GM12878 (cell line): ENCODE measurements around the gene RAPSN. TPM values are rescaled to one million over a fixed set of nuclear protein-coding genes. Genes with fewer than 3 reads are reported as not detected.

Source experiments
- ATAC-seq: fragments of 200-7000 bp; cut with Tn5 transposase; 3 replicates; pipeline ENCODE4 v1.9.1; 2020; ENCODE audit warnings: mild to moderate bottlenecking, moderate library complexity
- BruUV-seq: library from RNA; stranded (reverse); fragments of 400-500 nt; replicated peaks from 2 replicates; lab custom pipeline; 2021; lab: Mats Ljungman, UMichigan
- CTCF ChIA-PET: fragments of 300-600 bp; sonication (Branson Sonifier 250); formaldehyde crosslinking; extraction: SDS; loops from one replicate; lab custom pipeline; 2021; ENCODE audit warnings: inconsistent platforms; lab: Yijun Ruan, JAX
- POLR2A ChIA-PET: fragments of 350-600 bp; formaldehyde crosslinking; extraction: SDS; loops from one replicate; lab custom pipeline; 2021; ENCODE audit warnings: inconsistent platforms; lab: Charles Lee
- RAD21 ChIA-PET: fragments of 300-600 bp; sonication (Branson Sonifier 250); formaldehyde crosslinking; loops from one replicate; lab custom pipeline; 2023; ENCODE audit warnings: antibody characterized with exemption; ENCODE audit not compliant: unreplicated experiment; lab: Charles Lee
- SMC1A ChIA-PET: fragments of 300-600 bp; sonication (Branson Sonifier 250); formaldehyde crosslinking; loops from one replicate; lab custom pipeline; 2023; ENCODE audit not compliant: unreplicated experiment, uncharacterized antibody; lab: Charles Lee
- DNase-seq: peaks from one replicate; pipeline ENCODE4 v3.0.0-alpha.2; 2011; ENCODE audit warnings: low read depth, low spot score
- FAIRE-seq: peaks from 3 replicates; lab custom pipeline; 2011; peaks lifted over from hg19 to GRCh38; lab: Jason Lieb, UNC
- H2AFZ ChIP-seq: 2 replicates; pipeline ENCODE4 v1.6.0; 2011; ENCODE audit warnings: low read depth, low read length, control low read depth; ENCODE audit not compliant: control insufficient read depth
- H3K27ac ChIP-seq: 2 replicates; pipeline ENCODE4 v1.5.1; 2011; ENCODE audit warnings: control low read depth; ENCODE audit not compliant: control insufficient read depth, insufficient read depth
- H3K27me3 ChIP-seq, 2 experiments: replicated peaks in 1 of 2; 2 replicates each; pipeline versions ENCODE4 v1.6.0 to v1.6.1; 2011; ENCODE audit warnings: low read length in 1 of 2; ENCODE audit not compliant: control insufficient read depth in 2 of 2, insufficient read depth in 2 of 2
- H3K36me3 ChIP-seq, 2 experiments: 2 replicates each; pipeline ENCODE4 v1.5.1; 2011; ENCODE audit warnings: low read length in 1 of 2; ENCODE audit not compliant: control insufficient read depth in 2 of 2, insufficient read depth in 2 of 2
- H3K4me1 ChIP-seq: 2 replicates; pipeline ENCODE4 v1.6.1; 2011; ENCODE audit warnings: mild to moderate bottlenecking, low read length, moderate library complexity, mixed read lengths; ENCODE audit not compliant: control insufficient read depth, insufficient read depth
- H3K4me2 ChIP-seq: 2 replicates; pipeline ENCODE4 v1.6.0; 2011; ENCODE audit warnings: control low read depth; ENCODE audit not compliant: control insufficient read depth, insufficient read depth
- H3K4me3 ChIP-seq: fragments of 200-600 bp; sonication (generic); 2 replicates; pipeline ENCODE4 v1.5.1; 2016
- H3K79me2 ChIP-seq: 2 replicates; pipeline ENCODE4 v1.6.0; 2011; ENCODE audit warnings: low read length; ENCODE audit not compliant: control insufficient read depth, insufficient read depth
- H3K9ac ChIP-seq: 2 replicates; pipeline ENCODE4 v1.8.0; 2011; ENCODE audit warnings: low read length, control low read depth, mixed read lengths; ENCODE audit not compliant: control insufficient read depth, insufficient read depth
- H3K9me3 ChIP-seq: replicated peaks from 3 replicates; pipeline ENCODE4 v1.5.1; 2011; ENCODE audit warnings: mild to moderate bottlenecking, low read length; ENCODE audit not compliant: control insufficient read depth, insufficient read depth
- H4K20me1 ChIP-seq: 2 replicates; pipeline ENCODE4 v1.6.0; 2011; ENCODE audit not compliant: control insufficient read depth, insufficient read depth
- DPF2 ChIP-seq: fragments of 450-650 bp; IDR thresholded peaks from 2 replicates; pipeline ENCODE4 v1.6.1; 2017; ENCODE audit warnings: mild to moderate bottlenecking
- HCFC1 ChIP-seq: fragments of 150-350 bp; IDR thresholded peaks from 2 replicates; pipeline ENCODE4 v1.6.1; 2014; ENCODE audit warnings: low read length
- POLR2A ChIP-seq: IDR thresholded peaks from 2 replicates; pipeline ENCODE4 v1.6.1; 2011; ENCODE audit warnings: low read depth, mild to moderate bottlenecking, low read length
- POLR2AphosphoS5 ChIP-seq: IDR thresholded peaks from 2 replicates; pipeline ENCODE4 v1.6.1; 2011; ENCODE audit warnings: mild to moderate bottlenecking, low read length, inconsistent platforms
- TCF12 ChIP-seq: IDR thresholded peaks from 2 replicates; pipeline ENCODE4 v1.6.1; 2011; ENCODE audit warnings: low read depth, mild to moderate bottlenecking, low read length
- WGBS: methylation state at CpG from one replicate; pipeline ENCODE4 v1.1.6; 2016; ENCODE audit warnings: low lambda C conversion rate; ENCODE audit not compliant: insufficient replicate concordance, insufficient coverage; ENCODE audit errors: missing lambda C conversion rate; 5-methylcytosine and 5-hydroxymethylcytosine counted together
- in situ Hi-C: fragments of 300-500 bp; cut with MboI; formaldehyde crosslinking; loops from 9 replicates; pipeline ENCODE4 v1.14.3; 2018; ENCODE audit warnings: mixed read lengths
- intact Hi-C: fragments of 100-400 bp; cut with micrococcal nuclease; formaldehyde crosslinking; loops from one replicate; pipeline ENCODE4 v1.14.2; 2022; ENCODE audit not compliant: unreplicated experiment
- polyA plus RNA-seq, 11 experiments: library from polyadenylated mRNA; depleted of rRNA in 4 of 11; unstranded in 6 of 11; stranded (reverse) in 5 of 11; fragments of >200 nt; fragmentation: Nextera tagmentation in 4 of 11; fragmentation: Illumina TruSeq in 1 of 11; extraction: Ambion mirVana in 4 of 11; extraction: Trizol in 1 of 11; gene quantifications; 1 replicate in 1 of 11; 2 replicates in 10 of 11; pipeline versions ENCODE4 v1.2.1 to v1.2.3, GENCODE V29; 2011 to 2016; ENCODE audit warnings: inconsistent platforms in 2 of 11, missing spikeins in 2 of 11, low read depth in 1 of 11
- total RNA-seq, 4 experiments: library from RNA; depleted of rRNA in 3 of 4; stranded (reverse); fragments of >200 nt in 3 of 4; fragmentation: Illumina TruSeq in 1 of 4; extraction: Trizol in 1 of 4; gene quantifications; 2 replicates each; pipeline versions ENCODE4 v1.2.1 to v1.2.3, GENCODE V29; 2013 to 2021

RAPSN gene
- total and polyA plus RNA-seq, 10 of the 15 experiments (the other 5 are each of a cell fraction or from before 2014, with no cell fraction given) = 0.08 to 0.23 (median 0.14) TPM; not detected in 6

DNA sequence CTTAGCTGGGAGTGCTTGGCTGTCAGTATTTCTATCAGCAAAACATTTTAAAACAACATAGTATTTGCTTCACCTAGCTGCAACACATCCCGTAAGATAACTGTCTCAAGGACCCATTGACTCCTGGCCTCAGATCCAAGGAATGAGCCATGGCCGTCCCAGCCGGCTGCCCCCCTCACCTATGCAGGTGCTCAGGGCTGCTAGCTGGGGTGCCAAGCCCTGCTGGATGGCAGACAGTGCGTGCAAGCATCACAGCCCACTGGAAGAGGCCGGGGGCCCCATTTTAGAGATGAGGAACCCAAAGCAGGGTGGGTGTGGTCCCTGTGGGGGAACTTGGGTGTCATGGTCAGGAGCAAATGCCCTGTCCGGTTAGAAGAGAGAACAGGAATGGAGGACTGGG, 31.2 kb downstream of the RAPSN start:
- Histone ChIP-seq H3K9me3 (no peaks in the 10 kb centered on the region), H3K79me2 (no peaks in the 10 kb centered on the region), H3K36me3 (peaks cover 11 to 28% of the 10 kb centered on the region in 2 experiments), H3K9ac (no peak overlapping the region), H3K4me3 (no peak overlapping the region), H3K4me1 (no peaks in the 10 kb centered on the region), H2AFZ (no peak overlapping the region), H4K20me1 (no peaks in the 10 kb centered on the region), H3K4me2 (no peak overlapping the region), H3K27ac (no peak overlapping the region), H3K27me3 (no peaks in the 10 kb centered on the region)
- RAD21 ChIA-PET = no interaction called here
- CTCF ChIA-PET = no interaction called here
- DNase-seq (no peak), FAIRE-seq (no peak), ATAC-seq (no peak)
- intact Hi-C loops = no loop called here
- 90% methylated on average over 6 of the region's 6 CpGs for WGBS
- POLR2A ChIA-PET = interaction anchor here (1.1 to 1.5 kb wide), 2 partner anchors 8 to 204 kb away, joined by 3 to 6 read pairs; no protein-coding TSS in a partner anchor
- BruUV-seq = no TSS peak
- TF ChIP-seq POLR2AphosphoS5 (peak; percentile 34; the same call in 1 of the 2 replicates), POLR2A (peak; percentile 71), DPF2 (no peak)
- SMC1A ChIA-PET = no interaction called here
- in situ Hi-C loops = no loop called here

DNA sequence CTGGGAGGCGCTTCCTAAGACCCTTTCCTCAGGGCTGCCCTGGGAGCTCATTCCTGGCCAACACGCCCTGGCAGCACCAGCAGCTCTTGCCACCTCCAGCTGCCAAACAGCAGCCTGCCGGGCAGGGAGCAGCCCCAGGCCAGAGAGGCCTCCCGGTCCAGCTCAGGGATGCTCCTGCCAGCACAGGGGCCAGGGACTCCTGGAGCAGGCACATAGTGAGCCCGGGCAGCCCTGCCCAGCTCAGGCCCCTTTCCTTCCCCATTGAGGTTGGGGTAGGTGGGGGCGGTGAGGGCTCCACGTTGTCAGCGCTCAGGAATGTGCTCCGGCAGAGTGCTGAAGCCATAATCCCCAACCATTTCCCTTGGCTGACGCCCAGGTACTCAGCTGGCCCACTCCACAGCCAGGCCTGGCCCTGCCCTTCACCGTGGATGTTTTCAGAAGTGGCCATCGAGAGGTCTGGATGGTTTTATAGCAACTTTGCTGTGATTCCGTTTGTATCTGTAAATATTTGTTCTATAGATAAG, 32.9 kb downstream of the RAPSN start:
- RAD21 ChIA-PET = interaction anchor here (0.7 kb wide), 1 partner anchor 36 kb away, joined by 3 read pairs; no protein-coding TSS in a partner anchor
- DNase-seq (no peak), ATAC-seq (no peak), FAIRE-seq (no peak)
- TF ChIP-seq POLR2A (peak; percentile 56; the same call in 1 of the 2 replicates), HCFC1 (no peak), TCF12 (no peak)
- Histone ChIP-seq H3K79me2 (no peaks in the 10 kb centered on the region), H3K27ac (no peak overlapping the region), H3K27me3 (no peaks in the 10 kb centered on the region), H2AFZ (no peak overlapping the region), H3K4me1 (no peaks in the 10 kb centered on the region), H3K36me3 (peaks cover 4 to 21% of the 10 kb centered on the region in 2 experiments; a peak in 3 of 4 replicates), H3K9ac (no peak overlapping the region), H4K20me1 (no peaks in the 10 kb centered on the region), H3K4me3 (no peak overlapping the region), H3K9me3 (no peaks in the 10 kb centered on the region), H3K4me2 (no peak overlapping the region)
- CTCF ChIA-PET = interaction anchor here (0.8 kb wide), 1 partner anchor 42 kb away, joined by 5 read pairs; no protein-coding TSS in a partner anchor
- POLR2A ChIA-PET = interaction anchor here (0.5 kb wide), 1 partner anchor 232 kb away, joined by 4 read pairs; no protein-coding TSS in a partner anchor
- 77% methylated on average over 11 of the region's 13 CpGs for WGBS
- BruUV-seq = no TSS peak
- in situ Hi-C loops (no loop called here), intact Hi-C loops (no loop called here)
- SMC1A ChIA-PET = no interaction called here
